GM12878 (cell line): ENCODE data around the gene STPG4. TPM values are rescaled to one million over a fixed set of nuclear protein-coding genes. Genes with fewer than 3 reads are reported as not detected.

Source experiments
- BACH1 ChIP-seq: fragments of 450-650 bp; IDR thresholded peaks from 2 replicates; pipeline ENCODE4 v1.6.1; 2017; ENCODE audit warnings: mild to moderate bottlenecking, borderline replicate concordance
- BRCA1 ChIP-seq: IDR thresholded peaks from 2 replicates; pipeline ENCODE4 v1.6.1; 2011; ENCODE audit warnings: low read depth, low read length, improper control_type of control experiment
- CBX5 ChIP-seq: sonication (generic); IDR thresholded peaks from 2 replicates; pipeline ENCODE4 v1.6.1; 2016; ENCODE audit warnings: low read depth, moderate library complexity, mild to moderate bottlenecking, inconsistent platforms
- GABPA ChIP-seq: IDR thresholded peaks from 2 replicates; pipeline ENCODE4 v1.6.1; 2014; ENCODE audit warnings: antibody characterized with exemption, low read depth, mild to moderate bottlenecking, inconsistent platforms
- GATAD2B ChIP-seq: fragments of 450-650 bp; conservative IDR thresholded peaks from 2 replicates; pipeline ENCODE4 v1.6.1; 2017; ENCODE audit warnings: low read depth, mild to moderate bottlenecking, moderate library complexity
- IKZF1 ChIP-seq: fragments of 450-650 bp; conservative IDR thresholded peaks from 2 replicates; pipeline ENCODE4 v1.6.1; 2017; ENCODE audit warnings: antibody characterized with exemption, mild to moderate bottlenecking
- NR2C2 ChIP-seq: IDR thresholded peaks from 2 replicates; pipeline ENCODE4 v1.6.1; 2011; ENCODE audit warnings: borderline replicate concordance, low read depth; ENCODE audit not compliant: control insufficient read depth, insufficient read length
- POLR2A ChIP-seq: IDR thresholded peaks from 2 replicates; pipeline ENCODE4 v1.6.1; 2011; ENCODE audit warnings: low read depth, mild to moderate bottlenecking, low read length
- RELB ChIP-seq: fragments of 450-650 bp; IDR thresholded peaks from 2 replicates; pipeline ENCODE4 v1.6.1; 2017; ENCODE audit warnings: low read depth, mild to moderate bottlenecking, moderate library complexity
- REST ChIP-seq: IDR thresholded peaks from 2 replicates; pipeline ENCODE4 v1.6.1; 2012; ENCODE audit warnings: mild to moderate bottlenecking, low read depth, low read length
- RUNX3 ChIP-seq: IDR thresholded peaks from 2 replicates; pipeline ENCODE4 v1.6.1; 2012; ENCODE audit warnings: low read length, inconsistent platforms
- SKIL ChIP-seq: fragments of 450-650 bp; IDR thresholded peaks from 2 replicates; pipeline ENCODE4 v1.6.1; 2017; ENCODE audit warnings: mild to moderate bottlenecking, low read depth, inconsistent platforms; ENCODE audit not compliant: poor library complexity, severe bottlenecking
- SUZ12 ChIP-seq: fragments of 200-600 bp; sonication (generic); IDR thresholded peaks from one replicate; pipeline ENCODE4 v1.6.1; 2018; ENCODE audit warnings: antibody characterized with exemption, mild to moderate bottlenecking; ENCODE audit not compliant: unreplicated experiment
- TAF1 ChIP-seq: IDR thresholded peaks from 2 replicates; pipeline ENCODE4 v1.6.1; 2011; ENCODE audit warnings: mild to moderate bottlenecking, low read depth, low read length, borderline replicate concordance
- TCF12 ChIP-seq: IDR thresholded peaks from 2 replicates; pipeline ENCODE4 v1.6.1; 2011; ENCODE audit warnings: low read depth, mild to moderate bottlenecking, low read length
- YY1 ChIP-seq: IDR thresholded peaks from 2 replicates; pipeline ENCODE4 v1.6.1; 2011; ENCODE audit warnings: low read depth, mild to moderate bottlenecking, low read length
- ZZZ3 ChIP-seq: IDR thresholded peaks from 2 replicates; pipeline ENCODE4 v1.6.1; 2011; ENCODE audit warnings: low read depth; ENCODE audit not compliant: control insufficient read depth, insufficient read length
- polyA plus RNA-seq, 11 experiments: library from polyadenylated mRNA; depleted of rRNA in 4 of 11; unstranded in 6 of 11; stranded (reverse) in 5 of 11; fragments of >200 nt; fragmentation: Nextera tagmentation in 4 of 11; fragmentation: Illumina TruSeq in 1 of 11; extraction: Ambion mirVana in 4 of 11; extraction: Trizol in 1 of 11; gene quantifications; 1 replicate in 1 of 11; 2 replicates in 10 of 11; pipeline versions ENCODE4 v1.2.1 to v1.2.3, GENCODE V29; 2011 to 2016; ENCODE audit warnings: inconsistent platforms in 2 of 11, missing spikeins in 2 of 11, low read depth in 1 of 11
- total RNA-seq, 4 experiments: library from RNA; depleted of rRNA in 3 of 4; stranded (reverse); fragments of >200 nt in 3 of 4; fragmentation: Illumina TruSeq in 1 of 4; extraction: Trizol in 1 of 4; gene quantifications; 2 replicates each; pipeline versions ENCODE4 v1.2.1 to v1.2.3, GENCODE V29; 2013 to 2021
- TF ChIP-seq, protein P1 (sequence below): fragments of 150-350 bp; IDR thresholded peaks from 2 replicates; pipeline ENCODE4 v1.6.1; 2014; ENCODE audit warnings: mild to moderate bottlenecking, low read depth, low read length
- TF ChIP-seq, protein P2 (sequence below): fragments of 450-650 bp; conservative IDR thresholded peaks from 2 replicates; pipeline ENCODE4 v1.6.1; 2017; ENCODE audit warnings: mild to moderate bottlenecking, moderate library complexity

Gene STPG4
- total and polyA plus RNA-seq, 10 of the 15 experiments (the other 5 are each of a cell fraction or from before 2014, with no cell fraction given): 0.10 to 0.29 (median 0.19) TPM; not detected in 3

GRCh38 chr2:47070920-47071824 is 83.9 kb downstream of the STPG4 start (continued):
- TF ChIP-seq SKIL (peak; percentile 81), REST (no peak), CBX5 (no peak), YY1 (no peak), RUNX3 (peak; percentile 92), TAF1 (no peak), IKZF1 (peak; percentile 96), SUZ12 (no peak), BACH1 (no peak), TCF12 (peak; percentile 61; the same call in 1 of the 2 replicates), POLR2A (no peak), ZZZ3 (no peak), GABPA (peak; percentile 64), BRCA1 (no peak), NR2C2 (no peak), GATAD2B (no peak), RELB (peak; percentile 83)
- TF ChIP-seq, protein P1, sequence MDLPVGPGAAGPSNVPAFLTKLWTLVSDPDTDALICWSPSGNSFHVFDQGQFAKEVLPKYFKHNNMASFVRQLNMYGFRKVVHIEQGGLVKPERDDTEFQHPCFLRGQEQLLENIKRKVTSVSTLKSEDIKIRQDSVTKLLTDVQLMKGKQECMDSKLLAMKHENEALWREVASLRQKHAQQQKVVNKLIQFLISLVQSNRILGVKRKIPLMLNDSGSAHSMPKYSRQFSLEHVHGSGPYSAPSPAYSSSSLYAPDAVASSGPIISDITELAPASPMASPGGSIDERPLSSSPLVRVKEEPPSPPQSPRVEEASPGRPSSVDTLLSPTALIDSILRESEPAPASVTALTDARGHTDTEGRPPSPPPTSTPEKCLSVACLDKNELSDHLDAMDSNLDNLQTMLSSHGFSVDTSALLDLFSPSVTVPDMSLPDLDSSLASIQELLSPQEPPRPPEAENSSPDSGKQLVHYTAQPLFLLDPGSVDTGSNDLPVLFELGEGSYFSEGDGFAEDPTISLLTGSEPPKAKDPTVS: no peak
- TF ChIP-seq, protein P2, sequence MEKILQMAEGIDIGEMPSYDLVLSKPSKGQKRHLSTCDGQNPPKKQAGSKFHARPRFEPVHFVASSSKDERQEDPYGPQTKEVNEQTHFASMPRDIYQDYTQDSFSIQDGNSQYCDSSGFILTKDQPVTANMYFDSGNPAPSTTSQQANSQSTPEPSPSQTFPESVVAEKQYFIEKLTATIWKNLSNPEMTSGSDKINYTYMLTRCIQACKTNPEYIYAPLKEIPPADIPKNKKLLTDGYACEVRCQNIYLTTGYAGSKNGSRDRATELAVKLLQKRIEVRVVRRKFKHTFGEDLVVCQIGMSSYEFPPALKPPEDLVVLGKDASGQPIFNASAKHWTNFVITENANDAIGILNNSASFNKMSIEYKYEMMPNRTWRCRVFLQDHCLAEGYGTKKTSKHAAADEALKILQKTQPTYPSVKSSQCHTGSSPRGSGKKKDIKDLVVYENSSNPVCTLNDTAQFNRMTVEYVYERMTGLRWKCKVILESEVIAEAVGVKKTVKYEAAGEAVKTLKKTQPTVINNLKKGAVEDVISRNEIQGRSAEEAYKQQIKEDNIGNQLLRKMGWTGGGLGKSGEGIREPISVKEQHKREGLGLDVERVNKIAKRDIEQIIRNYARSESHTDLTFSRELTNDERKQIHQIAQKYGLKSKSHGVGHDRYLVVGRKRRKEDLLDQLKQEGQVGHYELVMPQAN: no peak
